PC-9 (cell line): ENCODE data around the gene CPNE1. TPM values are rescaled to one million over a fixed set of nuclear protein-coding genes. Genes with fewer than 3 reads are reported as not detected.

Experiments used
- BruUV-seq: library from RNA; stranded (reverse); fragments of 400-500 nt; replicated peaks from 2 replicates; lab custom pipeline; 2021; lab: Mats Ljungman, UMichigan
- CTCF ChIA-PET: fragments of 300-600 bp; sonication (Branson Sonifier 250); formaldehyde crosslinking; loops from one replicate; lab custom pipeline; 2022; ENCODE audit warnings: antibody characterized with exemption; lab: Charles Lee
- POLR2A ChIA-PET: fragments of 300-600 bp; sonication (Branson Sonifier 250); formaldehyde crosslinking; loops from one replicate; lab custom pipeline; 2022; ENCODE audit warnings: antibody characterized with exemption; ENCODE audit not compliant: unreplicated experiment; lab: Charles Lee
- DNase-seq, 2 experiments: peaks; one replicate each; pipeline versions ENCODE4 v3.0.0 to v3.0.0-alpha.2; 2015 to 2022; ENCODE audit warnings: mixed read lengths in 1 of 2
- H2AFZ ChIP-seq: fragments of 200-600 bp; sonication (generic); 2 replicates; pipeline ENCODE4 v1.8.1; 2017; ENCODE audit warnings: antibody characterized with exemption
- H3F3A ChIP-seq: fragments of 200-600 bp; sonication (generic); 2 replicates; pipeline ENCODE4 v1.8.1; 2017; ENCODE audit warnings: antibody characterized with exemption, mild to moderate bottlenecking, low read depth; ENCODE audit not compliant: insufficient read depth
- H3K27ac ChIP-seq: fragments of 200-600 bp; sonication (generic); 2 replicates; pipeline ENCODE4 v1.6.1; 2016; ENCODE audit warnings: mixed run types
- H3K27me3 ChIP-seq: fragments of 200-600 bp; sonication (generic); 2 replicates; pipeline ENCODE4 v1.6.1; 2016; ENCODE audit warnings: low read depth, mixed run types; ENCODE audit not compliant: insufficient read depth
- H3K36me3 ChIP-seq: fragments of 200-600 bp; sonication (generic); 2 replicates; pipeline ENCODE4 v1.6.1; 2016; ENCODE audit warnings: low read depth, mixed run types
- H3K4me1 ChIP-seq: fragments of 200-600 bp; sonication (generic); replicated peaks from 2 replicates; pipeline ENCODE4 v1.6.1; 2016; ENCODE audit warnings: mixed run types; ENCODE audit not compliant: insufficient read depth
- H3K4me2 ChIP-seq: fragments of 200-600 bp; sonication (generic); 2 replicates; pipeline ENCODE4 v1.6.1; 2017; ENCODE audit warnings: mixed run types
- H3K4me3 ChIP-seq: fragments of 200-600 bp; sonication (generic); 2 replicates; pipeline ENCODE4 v1.6.1; 2016; ENCODE audit warnings: mixed run types
- H3K79me2 ChIP-seq: fragments of 200-600 bp; sonication (generic); 2 replicates; pipeline ENCODE4 v1.6.1; 2017; ENCODE audit warnings: low read depth, mixed run types
- H3K9me2 ChIP-seq: fragments of 200-600 bp; sonication (generic); 2 replicates; pipeline ENCODE4 v1.8.1; 2017; ENCODE audit warnings: mild to moderate bottlenecking; ENCODE audit not compliant: insufficient read depth
- H3K9me3 ChIP-seq: fragments of 200-600 bp; sonication (generic); 2 replicates; pipeline ENCODE4 v1.8.1; 2016; ENCODE audit warnings: low read depth; ENCODE audit not compliant: insufficient read depth
- H4K20me1 ChIP-seq: fragments of 200-600 bp; sonication (generic); 2 replicates; pipeline ENCODE4 v1.8.1; 2017; ENCODE audit not compliant: insufficient read depth
- CTCF ChIP-seq: fragments of 200-600 bp; sonication (generic); conservative IDR thresholded peaks from 2 replicates; pipeline ENCODE4 v1.6.1; 2017; ENCODE audit warnings: mixed run types, antibody characterized with exemption, mild to moderate bottlenecking, moderate library complexity
- EZH2 ChIP-seq: fragments of 200-600 bp; sonication (generic); IDR thresholded peaks from 2 replicates; pipeline ENCODE4 v1.8.0; 2017; ENCODE audit warnings: antibody characterized with exemption, low read depth
- intact Hi-C: fragments of 100-400 bp; cut with micrococcal nuclease; formaldehyde crosslinking; loops from one replicate; pipeline ENCODE4 v1.10.0; 2022; ENCODE audit not compliant: unreplicated experiment
- total RNA-seq: library from RNA; stranded (reverse); gene quantifications from 2 replicates; pipeline ENCODE4 v1.2.3, GENCODE V29; 2021

CPNE1 gene
- total RNA-seq, 1 experiment from 2014 or later, result 271 TPM

DNA sequence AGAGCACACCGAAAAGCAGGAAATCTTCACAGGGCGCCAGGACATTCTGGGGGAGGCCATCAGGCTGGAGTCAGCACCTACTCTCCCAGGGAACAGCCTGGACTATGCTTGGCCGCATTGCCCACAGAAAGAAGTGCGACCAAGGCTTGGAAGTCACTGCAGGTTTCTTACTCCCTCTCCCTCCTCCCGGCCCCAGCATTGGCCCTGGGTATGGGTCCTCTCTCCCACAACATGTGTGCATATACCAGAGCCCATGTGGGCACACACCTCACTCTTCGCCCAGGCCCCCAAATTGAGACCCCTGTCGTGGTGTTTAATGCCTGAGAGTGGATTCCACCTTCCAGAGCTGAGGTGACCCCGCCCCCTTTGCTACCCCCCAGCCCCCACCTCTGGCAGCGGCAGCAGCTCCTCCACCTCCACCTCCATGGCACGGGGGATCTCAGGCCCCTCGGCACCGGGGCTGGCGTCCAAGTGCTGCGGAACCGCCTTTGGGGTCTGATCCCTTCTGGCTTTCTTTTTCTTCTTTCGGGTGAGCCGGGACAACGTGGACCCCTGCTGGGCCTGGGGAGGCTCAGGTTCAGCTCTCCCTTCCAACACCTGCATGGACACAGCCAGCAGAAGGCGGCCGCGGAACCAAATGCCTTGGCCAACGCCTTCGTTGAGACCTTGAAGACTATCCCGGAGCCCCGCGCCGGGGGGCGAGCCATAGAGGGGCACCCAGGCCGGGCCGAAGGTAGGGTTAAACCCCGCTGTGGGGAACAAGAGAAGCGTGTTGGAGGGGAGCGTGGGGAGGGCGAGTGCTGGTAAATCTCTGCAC is 64.3 kb downstream of the CPNE1 start:
- H3K4me1 ChIP-seq, result 0 out of 2 replicates have a peak, but pooled peaks cover 3% of the 10 kb centered on the region
- H3F3A ChIP-seq, result peaks cover 5% of the 10 kb centered on the region; the same call in 1 of the 2 replicates
- no peaks in the 10 kb centered on the region for H3K9me3 ChIP-seq
- H3K79me2 ChIP-seq, result peaks cover 13% of the 10 kb centered on the region
- no peak overlapping the region for H3K4me2 ChIP-seq
- intact Hi-C loops, result no loop called here
- H4K20me1 ChIP-seq, result no peaks in the 10 kb centered on the region
- ChIA-PET POLR2A (no interaction called here), CTCF (interaction anchor here (0.6 kb wide), 1 partner anchor 14 kb away, joined by 3 read pairs; no protein-coding TSS in a partner anchor)
- no peak for DNase-seq
- H2AFZ ChIP-seq, result no peak overlapping the region
- BruUV-seq, result no TSS peak
- no peaks in the 10 kb centered on the region for H3K27me3 ChIP-seq
- H3K36me3 ChIP-seq, result peaks cover 13% of the 10 kb centered on the region; the same call in 1 of the 2 replicates
- no peak overlapping the region for H3K27ac ChIP-seq
- H3K9me2 ChIP-seq, result no peaks in the 10 kb centered on the region
- H3K4me3 ChIP-seq, result no peak overlapping the region
- TF ChIP-seq EZH2 (no peak), CTCF (no peak)

- no TSS peak for BruUV-seq
- CTCF ChIA-PET, result no interaction called here
- no peaks in the 10 kb centered on the region for H3K9me2 ChIP-seq
- H3K27ac ChIP-seq, result no peak overlapping the region
- peaks cover 5% of the 10 kb centered on the region; the same call in 1 of the 2 replicates for H3F3A ChIP-seq
- TF ChIP-seq EZH2, result no peak
- no peak for TF ChIP-seq CTCF
- no peak overlapping the region for H3K4me3 ChIP-seq
- H3K9me3 ChIP-seq, result no peaks in the 10 kb centered on the region
- 0 out of 2 replicates have a peak, but pooled peaks cover 3% of the 10 kb centered on the region for H3K4me1 ChIP-seq
- no peak overlapping the region for H2AFZ ChIP-seq
- POLR2A ChIA-PET, result no interaction called here
- peaks cover 13% of the 10 kb centered on the region; the same call in 1 of the 2 replicates for H3K36me3 ChIP-seq
- no peaks in the 10 kb centered on the region for H4K20me1 ChIP-seq
- no peak overlapping the region for H3K4me2 ChIP-seq
- no peak for DNase-seq
- intact Hi-C loops, result no loop called here
- H3K27me3 ChIP-seq, result no peaks in the 10 kb centered on the region
- H3K79me2 ChIP-seq, result peaks cover 7% of the 10 kb centered on the region; the same call in 1 of the 2 replicates
Measured at GRCh38 chr20:35599776-35600120, 65.0 kb downstream of the CPNE1 start.

DNA sequence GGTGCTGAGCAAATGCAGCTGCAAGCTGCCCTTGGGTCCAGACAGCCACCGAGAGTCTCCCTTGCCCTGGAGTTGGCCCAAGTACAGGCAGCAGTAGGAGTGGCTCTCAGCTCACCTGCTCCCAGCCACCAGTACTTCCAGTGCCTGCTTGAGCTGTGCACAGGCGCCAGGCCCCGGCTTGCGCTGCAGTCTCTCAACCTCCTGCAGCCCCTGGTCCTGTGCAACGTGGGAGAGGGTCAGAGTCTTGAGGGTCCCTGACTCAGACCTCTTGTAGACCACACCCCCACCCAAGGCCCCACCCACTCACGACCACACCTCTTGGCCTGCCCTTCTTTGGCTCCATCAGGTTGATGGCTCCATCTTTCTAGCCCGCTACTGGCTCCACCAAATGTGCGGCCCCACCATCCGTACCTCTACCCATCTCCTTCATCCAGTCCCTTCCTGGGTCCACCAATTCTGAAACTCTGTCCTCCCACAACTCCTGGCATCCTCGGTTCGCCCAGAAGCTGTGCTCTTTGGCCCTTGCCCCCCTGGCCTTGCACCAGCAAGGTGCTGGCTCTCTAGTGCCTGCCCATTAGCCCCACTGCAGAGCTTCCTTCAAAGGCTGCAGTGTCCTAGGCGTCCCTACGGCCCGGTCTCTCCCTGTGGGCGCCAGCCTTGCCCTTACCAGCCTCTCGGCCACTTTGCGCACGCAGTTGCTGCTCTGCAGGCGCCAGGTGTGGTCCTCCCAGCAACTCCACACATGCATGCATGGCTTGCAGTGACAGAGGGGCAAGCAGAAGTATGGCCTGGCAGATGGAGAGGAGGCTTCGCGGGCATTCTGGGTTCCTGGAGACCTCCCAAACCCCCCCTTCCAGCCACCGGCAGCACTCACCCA is 65.6 kb downstream of the CPNE1 start:
- H3K4me1 ChIP-seq, result 0 out of 2 replicates have a peak, but pooled peaks cover 3% of the 10 kb centered on the region
- no peak overlapping the region for H3K4me3 ChIP-seq
- no peak overlapping the region for H3K27ac ChIP-seq
- no peak for DNase-seq
- no TSS peak for BruUV-seq
- POLR2A ChIA-PET, result no interaction called here
- no peaks in the 10 kb centered on the region for H3K27me3 ChIP-seq
- no peaks in the 10 kb centered on the region for H3K9me2 ChIP-seq
- peaks cover 5% of the 10 kb centered on the region; the same call in 1 of the 2 replicates for H3F3A ChIP-seq
- H3K79me2 ChIP-seq, result peaks cover 2% of the 10 kb centered on the region; the same call in 1 of the 2 replicates
- no peaks in the 10 kb centered on the region for H3K9me3 ChIP-seq
- H3K36me3 ChIP-seq, result peaks cover 13% of the 10 kb centered on the region; the same call in 1 of the 2 replicates
- no peak overlapping the region for H3K4me2 ChIP-seq
- no peak for TF ChIP-seq EZH2
- no peak for TF ChIP-seq CTCF
- CTCF ChIA-PET, result interaction anchor here (0.5 kb wide), 1 partner anchor 100 kb away, joined by 3 read pairs; the partner anchor contains the start of genes NFS1 and ROMO1
- H4K20me1 ChIP-seq, result no peaks in the 10 kb centered on the region
- H2AFZ ChIP-seq, result no peak overlapping the region
- intact Hi-C loops, result no loop called here
